Measurements from ENCODE around the gene EIF2D.

GRCh38 chr1:206575894-206576737, 36.1 kb downstream of the EIF2D start:
- TF ChIP-seq ATF2 (IDR thresholded peaks at IDR 0.05; ENCODE audit: low read length) (no peak), SUZ12 (IDR thresholded peaks at IDR 0.05; ENCODE audit: low read length) (no peak), CTCF (IDR thresholded peaks at IDR 0.05; ENCODE audit: control extremely low read depth in 1 of 3, insufficient read depth in 1 of 3, low read depth in 1 of 3, low read length in 3 of 3) (no peak), POLR2AphosphoS5 (IDR thresholded peaks at IDR 0.05; ENCODE audit: low read depth, low read length) (no peak), MAFK (IDR thresholded peaks at IDR 0.05; ENCODE audit: low read depth, low read length) (no peak), SP1 (IDR thresholded peaks at IDR 0.05; ENCODE audit: low read depth, low read length) (no peak), HDAC6 (IDR thresholded peaks at IDR 0.05; ENCODE audit: low read depth, low read length) (no peak), RAD21 (IDR thresholded peaks at IDR 0.05 in 1 of 2, conservative IDR thresholded peaks at IDR 0.05 in 1 of 2; ENCODE audit: low read depth in 2 of 2, low read length in 2 of 2) (no peak), CREB1 (IDR thresholded peaks at IDR 0.05) (no peak)

All from H1 (cell line).